ENCODE data around the gene MED6. TPM values are rescaled to one million over a fixed set of nuclear protein-coding genes. Genes with fewer than 3 reads are reported as not detected.

Gene MED6
- total and polyA plus RNA-seq, 2 donors (not counting 1 experiment from before 2014, with no cell fraction given): 26.6 to 46.1 TPM

DNA sequence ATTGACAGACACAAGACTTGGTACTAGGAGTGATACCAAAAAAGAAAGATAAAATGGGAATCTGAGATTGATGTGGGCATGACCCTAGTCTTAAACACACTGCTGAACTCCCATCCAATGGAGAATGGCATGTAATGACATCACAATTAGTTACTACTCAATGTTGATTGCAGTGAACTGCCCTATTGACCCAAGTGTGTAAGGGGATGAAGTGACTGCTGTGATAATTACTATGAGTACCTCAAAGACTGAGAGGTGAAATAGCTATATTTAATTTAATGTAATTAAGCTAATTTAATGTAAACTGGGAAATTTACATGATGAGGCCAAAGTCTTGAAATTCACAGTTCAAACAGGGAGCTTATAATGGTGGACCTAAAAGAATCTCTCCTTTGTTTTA, 65.6 kb downstream of the MED6 start, which contains the start of gene ADAM20:
Gene ADAM20, minus strand, starts transcription at position 101 of the 400 bp plus-strand sequence. CDS start 10,247 bp downstream, outside the sequence.
- H3K36me3 ChIP-seq (ENCODE audit: control insufficient read depth, insufficient read depth, low read length): no peaks in the 10 kb centered on the region
- no peak within 1 kb of the TSS for H3K9ac ChIP-seq (ENCODE audit: insufficient read depth, low read length)
- no peaks in the 10 kb centered on the region for H3K79me2 ChIP-seq (ENCODE audit: control insufficient read depth, insufficient read depth, low read length)
- H3K27me3 ChIP-seq (ENCODE audit: control insufficient read depth, insufficient read depth, low read length): no peaks in the 10 kb centered on the region
- no peak within 1 kb of the TSS for H2AFZ ChIP-seq (ENCODE audit: low read length)
- DNase-seq (ENCODE audit: low read depth in 2 of 2): no peak
- no peak for TF ChIP-seq EZH2 (IDR thresholded peaks at IDR 0.05; ENCODE audit: low read length, missing control alignments)
- TF ChIP-seq, protein P1, sequence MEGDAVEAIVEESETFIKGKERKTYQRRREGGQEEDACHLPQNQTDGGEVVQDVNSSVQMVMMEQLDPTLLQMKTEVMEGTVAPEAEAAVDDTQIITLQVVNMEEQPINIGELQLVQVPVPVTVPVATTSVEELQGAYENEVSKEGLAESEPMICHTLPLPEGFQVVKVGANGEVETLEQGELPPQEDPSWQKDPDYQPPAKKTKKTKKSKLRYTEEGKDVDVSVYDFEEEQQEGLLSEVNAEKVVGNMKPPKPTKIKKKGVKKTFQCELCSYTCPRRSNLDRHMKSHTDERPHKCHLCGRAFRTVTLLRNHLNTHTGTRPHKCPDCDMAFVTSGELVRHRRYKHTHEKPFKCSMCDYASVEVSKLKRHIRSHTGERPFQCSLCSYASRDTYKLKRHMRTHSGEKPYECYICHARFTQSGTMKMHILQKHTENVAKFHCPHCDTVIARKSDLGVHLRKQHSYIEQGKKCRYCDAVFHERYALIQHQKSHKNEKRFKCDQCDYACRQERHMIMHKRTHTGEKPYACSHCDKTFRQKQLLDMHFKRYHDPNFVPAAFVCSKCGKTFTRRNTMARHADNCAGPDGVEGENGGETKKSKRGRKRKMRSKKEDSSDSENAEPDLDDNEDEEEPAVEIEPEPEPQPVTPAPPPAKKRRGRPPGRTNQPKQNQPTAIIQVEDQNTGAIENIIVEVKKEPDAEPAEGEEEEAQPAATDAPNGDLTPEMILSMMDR (conservative IDR thresholded peaks at IDR 0.05 in 1 of 2, IDR thresholded peaks at IDR 0.05 in 1 of 2; ENCODE audit: low read depth in 1 of 2, low read length in 2 of 2): no peak
- no peaks in the 10 kb centered on the region for H3K9me3 ChIP-seq (ENCODE audit: control insufficient read depth, insufficient read depth, low read depth, low read length)
- no peak within 1 kb of the TSS for H3K4me2 ChIP-seq (ENCODE audit: extremely low read depth, insufficient read depth, low read length)
- no peak within 1 kb of the TSS for H3K4me3 ChIP-seq (replicated peaks in 1 of 4; ENCODE audit: control extremely low read depth in 1 of 4, insufficient read depth in 1 of 4, low read depth in 3 of 4, low read length in 4 of 4)
- H3K4me1 ChIP-seq (ENCODE audit: control insufficient read depth, extremely low read depth, insufficient read depth, low read length): no peaks in the 10 kb centered on the region
- no peak within 1 kb of the TSS for H3K27ac ChIP-seq (ENCODE audit: insufficient read depth, low read length)
- no peaks in the 10 kb centered on the region for H4K20me1 ChIP-seq (ENCODE audit: control insufficient read depth, extremely low read depth, insufficient read depth, low read length)

Other genes starting within 250 kb of the MED6 start
- gene COX16, start 241.0 kb downstream of the MED6 start, total RNA-seq: 30.9 and 35.4 TPM in 2 replicates
- 37.4 and 44.5 TPM in 2 replicates for gene COX16, start 241.0 kb downstream of the MED6 start, polyA plus RNA-seq
- 14.4 and 15.4 TPM in 2 replicates for gene SYNJ2BP, start 183.6 kb downstream of the MED6 start, total RNA-seq
- gene SYNJ2BP, start 183.6 kb downstream of the MED6 start, polyA plus RNA-seq: 22.7 and 28.4 TPM in 2 replicates
- 0.51 and 0.66 TPM in 2 replicates for gene ADAM21, start 148.5 kb downstream of the MED6 start, total RNA-seq
- gene ADAM21, start 148.5 kb downstream of the MED6 start, polyA plus RNA-seq: 0.36 and 0.79 TPM in 2 replicates
- 0.51 and 1.2 TPM in 2 replicates for gene ADAM20, start 65.7 kb downstream of the MED6 start, total RNA-seq
- gene ADAM20, start 65.7 kb downstream of the MED6 start, polyA plus RNA-seq: 0.02 and 0.03 TPM in 2 replicates
- 1.3 and 4.3 TPM in 2 replicates for gene TTC9, start 41.3 kb upstream of the MED6 start, total RNA-seq
- gene TTC9, start 41.3 kb upstream of the MED6 start, polyA plus RNA-seq: 1.9 and 2.0 TPM in 2 replicates
- gene MAP3K9, start 208.9 kb upstream of the MED6 start, total RNA-seq: under 0.01 and 0.17 TPM in 2 replicates
- gene MAP3K9, start 208.9 kb upstream of the MED6 start, polyA plus RNA-seq: 0.23 and 0.27 TPM in 2 replicates